H1 (cell line): Measurements from ENCODE around the gene SESN1. TPM values are rescaled to one million over a fixed set of nuclear protein-coding genes. Genes with fewer than 3 reads are reported as not detected.

Experiments used
- CTCF ChIA-PET: fragments of 300-600 bp; sonication (Branson Sonifier 250); formaldehyde crosslinking; loops from one replicate; lab custom pipeline; 2021; ENCODE audit not compliant: partially characterized antibody; lab: Charles Lee
- POLR2A ChIA-PET: fragments of 300-600 bp; sonication (Branson Sonifier 250); formaldehyde crosslinking; loops from one replicate; lab custom pipeline; 2021; ENCODE audit warnings: inconsistent platforms; ENCODE audit not compliant: partially characterized antibody; lab: Charles Lee
- DNase-seq, 2 experiments: peaks; one replicate each; pipeline versions ENCODE4 v3.0.0 to v3.0.0-alpha.2; 2010 to 2022; ENCODE audit warnings: low spot score in 2 of 2, low read depth in 1 of 2, mixed read lengths in 1 of 2
- FAIRE-seq: peaks from 2 replicates; lab custom pipeline; 2011; peaks lifted over from hg19 to GRCh38; lab: Jason Lieb, UNC
- H2AFZ ChIP-seq: 2 replicates; pipeline ENCODE4 v1.8.1; 2012; ENCODE audit warnings: low read length, inconsistent platforms
- H2AK5ac ChIP-seq: 2 replicates; pipeline ENCODE4 v1.6.1; 2013; ENCODE audit warnings: low read depth, low read length
- H2BK120ac ChIP-seq: replicated peaks from 2 replicates; pipeline ENCODE3; 2013; ENCODE audit warnings: low read depth, low read length, inconsistent platforms
- H2BK12ac ChIP-seq: 2 replicates; pipeline ENCODE4 v1.6.1; 2013; ENCODE audit warnings: low read depth, low read length
- H2BK15ac ChIP-seq: 2 replicates; pipeline ENCODE4 v1.6.1; 2013; ENCODE audit warnings: low read length
- H2BK20ac ChIP-seq: 2 replicates; pipeline ENCODE4 v1.6.1; 2013; ENCODE audit warnings: low read length
- H2BK5ac ChIP-seq: 2 replicates; pipeline ENCODE4 v1.6.1; 2013; ENCODE audit warnings: low read depth, low read length
- H3K14ac ChIP-seq: 2 replicates; pipeline ENCODE4 v1.6.1; 2013; ENCODE audit warnings: inconsistent platforms; ENCODE audit not compliant: insufficient read length
- H3K18ac ChIP-seq: 2 replicates; pipeline ENCODE4 v1.6.1; 2013; ENCODE audit warnings: low read length; ENCODE audit errors: extremely low read depth
- H3K23ac ChIP-seq: 2 replicates; pipeline ENCODE4 v1.6.1; 2013; ENCODE audit warnings: inconsistent platforms; ENCODE audit not compliant: insufficient read length
- H3K23me2 ChIP-seq: 2 replicates; pipeline ENCODE4 v1.6.1; 2013; ENCODE audit warnings: low read depth, low read length
- H3K27ac ChIP-seq: 2 replicates; pipeline ENCODE4 v1.6.1; 2011; ENCODE audit warnings: low read depth, low read length, inconsistent platforms
- H3K27me3 ChIP-seq, 4 experiments: replicated peaks in 1 of 4; 1 replicate in 1 of 4; 2 replicates in 3 of 4; pipeline versions ENCODE4 v1.6.1 to v1.8.1; 2011 to 2013; ENCODE audit warnings: low read length in 3 of 4, mild to moderate bottlenecking in 3 of 4, inconsistent platforms in 2 of 4, mixed read lengths in 2 of 4, moderate library complexity in 1 of 4; ENCODE audit not compliant: control insufficient read depth in 3 of 4, insufficient read depth in 3 of 4; ENCODE audit errors: extremely low read depth in 1 of 4
- H3K36me3 ChIP-seq, 4 experiments: 2 replicates each; pipeline versions ENCODE4 v1.6.1 to v1.8.1; 2011 to 2013; ENCODE audit warnings: mild to moderate bottlenecking in 4 of 4, low read length in 3 of 4, moderate library complexity in 2 of 4, control low read depth in 1 of 4, inconsistent platforms in 1 of 4; ENCODE audit not compliant: insufficient read depth in 4 of 4, control insufficient read depth in 2 of 4
- H3K4ac ChIP-seq: replicated peaks from 2 replicates; pipeline ENCODE3; 2013; ENCODE audit warnings: low read length, low read depth, mixed read lengths, inconsistent platforms; ENCODE audit not compliant: insufficient read length
- H3K4me1 ChIP-seq, 4 experiments: replicated peaks in 1 of 4; 1 replicate in 1 of 4; 2 replicates in 3 of 4; pipeline versions ENCODE4 v1.6.1 to v1.8.1; 2011 to 2013; ENCODE audit warnings: low read length in 3 of 4, inconsistent platforms in 2 of 4, mixed read lengths in 1 of 4; ENCODE audit not compliant: insufficient read depth in 4 of 4, control insufficient read depth in 3 of 4
- H3K4me2 ChIP-seq, 2 experiments: 2 replicates each; pipeline versions ENCODE4 v1.6.1 to v1.8.1; 2011 to 2013; ENCODE audit warnings: low read depth in 2 of 2, low read length in 2 of 2, control low read depth in 1 of 2, inconsistent platforms in 1 of 2, mild to moderate bottlenecking in 1 of 2; ENCODE audit not compliant: insufficient read depth in 1 of 2
- H3K4me3 ChIP-seq, 4 experiments: fragments of 200-600, 300-600 bp in 1 of 4; sonication (generic), shearing (Covaris generic), sonication (Bioruptor Twin) in 1 of 4; 2 replicates each; pipeline versions ENCODE4 v1.5.1 to v1.8.1; 2011 to 2016; ENCODE audit warnings: low read length in 4 of 4, low read depth in 3 of 4, control low read depth in 2 of 4, inconsistent platforms in 2 of 4, mild to moderate bottlenecking in 2 of 4, mixed read lengths in 1 of 4, moderate library complexity in 1 of 4; ENCODE audit not compliant: insufficient read depth in 2 of 4; ENCODE audit errors: extremely low read depth in 1 of 4
- H3K56ac ChIP-seq: replicated peaks from 2 replicates; pipeline ENCODE3; 2013; ENCODE audit warnings: low read depth, mild to moderate bottlenecking, mixed read lengths, low read length, inconsistent platforms; ENCODE audit not compliant: insufficient read length
- H3K79me1 ChIP-seq: 2 replicates; pipeline ENCODE4 v1.6.1; 2013; ENCODE audit warnings: low read depth, low read length, control low read depth
- H3K79me2 ChIP-seq, 2 experiments: 2 replicates each; pipeline versions ENCODE4 v1.6.1 to v1.8.1; 2012 to 2013; ENCODE audit warnings: low read length in 2 of 2, mild to moderate bottlenecking in 2 of 2, inconsistent platforms in 1 of 2; ENCODE audit not compliant: insufficient read depth in 2 of 2, control insufficient read depth in 1 of 2
- H3K9ac ChIP-seq, 4 experiments: replicated peaks in 1 of 4; 1 replicate in 1 of 4; 2 replicates in 3 of 4; pipeline versions ENCODE4 v1.6.1 to v1.8.1; 2011 to 2013; ENCODE audit warnings: low read depth in 3 of 4, low read length in 3 of 4, control low read depth in 2 of 4, mild to moderate bottlenecking in 2 of 4, moderate library complexity in 2 of 4, inconsistent platforms in 1 of 4; ENCODE audit errors: extremely low read depth in 1 of 4
- H3K9me3 ChIP-seq, 2 experiments: 2 replicates each; pipeline versions ENCODE4 v1.6.1 to v1.8.1; 2012 to 2013; ENCODE audit warnings: mild to moderate bottlenecking in 2 of 2, moderate library complexity in 2 of 2, control low read depth in 1 of 2, inconsistent platforms in 1 of 2, low read depth in 1 of 2, low read length in 1 of 2, mixed read lengths in 1 of 2; ENCODE audit not compliant: insufficient read depth in 2 of 2
- H4K20me1 ChIP-seq, 2 experiments: replicated peaks in 1 of 2; 2 replicates each; pipeline versions ENCODE3 to v1.8.1; 2011 to 2013; ENCODE audit warnings: inconsistent platforms in 2 of 2, low read length in 2 of 2, mild to moderate bottlenecking in 1 of 2; ENCODE audit not compliant: insufficient read depth in 2 of 2, control insufficient read depth in 1 of 2
- H4K5ac ChIP-seq: 2 replicates; pipeline ENCODE4 v1.6.1; 2013; ENCODE audit warnings: low read length, low read depth, mixed read lengths, inconsistent platforms; ENCODE audit not compliant: insufficient read length
- H4K8ac ChIP-seq: 2 replicates; pipeline ENCODE4 v1.8.0; 2013; ENCODE audit warnings: mild to moderate bottlenecking, moderate library complexity, low read length, inconsistent platforms; ENCODE audit not compliant: insufficient read depth; ENCODE audit errors: extremely low read depth
- H4K91ac ChIP-seq: replicated peaks from 2 replicates; pipeline ENCODE3; 2013; ENCODE audit warnings: low read length, mixed read lengths, inconsistent platforms; ENCODE audit not compliant: insufficient read length
- ATF3 ChIP-seq: IDR thresholded peaks from 2 replicates; pipeline ENCODE4 v1.6.1; 2011; ENCODE audit warnings: low read depth, mild to moderate bottlenecking, low read length; ENCODE audit not compliant: insufficient read depth
- CHD2 ChIP-seq: IDR thresholded peaks from 2 replicates; pipeline ENCODE4 v1.6.1; 2012; ENCODE audit warnings: low read length, improper control_type of control experiment
- EGR1 ChIP-seq: IDR thresholded peaks from 2 replicates; pipeline ENCODE4 v1.6.1; 2011; ENCODE audit warnings: low read depth, low read length, borderline replicate concordance
- EZH2 ChIP-seq: fragments of 200-600 bp; sonication (generic); IDR thresholded peaks from 2 replicates; pipeline ENCODE4 v1.7.1; 2012; ENCODE audit warnings: low read depth, mild to moderate bottlenecking, moderate library complexity, low read length, inconsistent platforms; ENCODE audit not compliant: severe bottlenecking
- MAFK ChIP-seq: IDR thresholded peaks from 2 replicates; pipeline ENCODE4 v1.6.1; 2012; ENCODE audit warnings: low read depth, mild to moderate bottlenecking, improper control_type of control experiment, low read length
- RXRA ChIP-seq: IDR thresholded peaks from 2 replicates; pipeline ENCODE4 v1.6.1; 2011; ENCODE audit warnings: low read depth, mild to moderate bottlenecking, low read length, moderate library complexity; ENCODE audit not compliant: insufficient read depth
- SIRT6 ChIP-seq: IDR thresholded peaks from one replicate; pipeline ENCODE4 v1.7.1; 2012; ENCODE audit warnings: low read length, inconsistent platforms
- SRF ChIP-seq: IDR thresholded peaks from 2 replicates; pipeline ENCODE4 v1.6.1; 2011; ENCODE audit warnings: mild to moderate bottlenecking, low read depth, low read length, moderate library complexity
- TAF1 ChIP-seq: IDR thresholded peaks from 2 replicates; pipeline ENCODE4 v1.6.1; 2011; ENCODE audit warnings: mild to moderate bottlenecking, low read depth, low read length
- TEAD4 ChIP-seq: IDR thresholded peaks from 2 replicates; pipeline ENCODE4 v1.6.1; 2012; ENCODE audit warnings: low read depth, low read length, inconsistent platforms, mixed read lengths
- WGBS, 2 experiments: shearing (Covaris generic) in 1 of 2; methylation state at CpG; one replicate each; pipeline versions ENCODE4 v1.1.6 to v1.1.7; 2013 to 2015; ENCODE audit warnings: low lambda C conversion rate in 2 of 2, mixed read lengths in 2 of 2, inconsistent platforms in 1 of 2, low coverage in 1 of 2, missing lambda C conversion rate in 1 of 2; ENCODE audit not compliant: insufficient replicate concordance in 2 of 2, insufficient coverage in 1 of 2, insufficient read length in 1 of 2; ENCODE audit errors: extremely low coverage in 1 of 2, missing lambda C conversion rate in 1 of 2; 5-methylcytosine and 5-hydroxymethylcytosine counted together
- polyA plus RNA-seq, 7 experiments: library from polyadenylated mRNA; depleted of rRNA in 3 of 7; stranded (reverse) in 5 of 7; unstranded in 2 of 7; fragments of >200 nt in 5 of 7; fragments of 200-250 nt in 2 of 7; gene quantifications; 1 replicate in 5 of 7; 2 replicates in 1 of 7; 4 replicates in 1 of 7; pipeline versions ENCODE4 v1.2.1 to v1.2.3, GENCODE V29; 2011 to 2013; ENCODE audit warnings: missing spikeins in 2 of 7, mixed read lengths in 2 of 7
- total RNA-seq: library from RNA; stranded (reverse); fragmentation: NEBNext Ultra II Directional; extraction: Animal tissue kit (Norgen Biotek cat#: 25700); gene quantifications from 2 replicates; pipeline ENCODE4 v1.2.1, GENCODE V29; 2021

SESN1 gene
- total and polyA plus RNA-seq, 2 of the 8 experiments (the other 6 are each of a cell fraction or from before 2014, with no cell fraction given), result 12.8 to 15.6 TPM

GRCh38 chr6:109055771-109056235, 38.8 kb downstream of the SESN1 start:
- Histone ChIP-seq H3K4ac (no peak overlapping the region), H3K27ac (no peak overlapping the region), H4K20me1 (no peaks in the 10 kb centered on the region), H4K8ac (no peak overlapping the region), H3K14ac (no peak overlapping the region), H2BK5ac (no peak overlapping the region), H3K4me1 (peaks cover 2 to 5% (median 3%) of the 10 kb centered on the region in 4 experiments; a peak in 5 of 7 replicates), H2BK20ac (no peak overlapping the region), H2BK15ac (no peak overlapping the region), H2BK120ac (no peak overlapping the region), H4K91ac (no peak overlapping the region), H3K36me3 (no peaks in the 10 kb centered on the region), H2AK5ac (no peak overlapping the region), H3K23me2 (no peaks in the 10 kb centered on the region; the same call in 1 of the 2 replicates), H3K9ac (no peak overlapping the region), H2AFZ (no peak overlapping the region), H3K23ac (no peak overlapping the region), H3K4me2 (no peak overlapping the region), H3K4me3 (no peak overlapping the region), H3K79me1 (no peaks in the 10 kb centered on the region), H3K27me3 (no peaks in the 10 kb centered on the region), H3K79me2 (no peaks in the 10 kb centered on the region), H4K5ac (no peak overlapping the region), H3K18ac (no peak overlapping the region), H3K9me3 (no peaks in the 10 kb centered on the region), H2BK12ac (no peak overlapping the region), H3K56ac (no peak overlapping the region)
- no peak for FAIRE-seq
- 83% methylated on average over 1 of the region's 1 CpG; no CpG with 5 or more reads in 1 of the 2 experiments for WGBS, 2 experiments
- POLR2A ChIA-PET, result no interaction called here
- DNase-seq, result no peak
- no peak for TF ChIP-seq SRF
- no peak for TF ChIP-seq SIRT6
- no peak for TF ChIP-seq RXRA
- no peak for TF ChIP-seq TEAD4
- no peak for TF ChIP-seq TAF1
- no peak for TF ChIP-seq ATF3
- no peak for TF ChIP-seq EGR1
- no peak for TF ChIP-seq EZH2
- TF ChIP-seq CHD2, result no peak
- no peak for TF ChIP-seq MAFK
- CTCF ChIA-PET, result interaction anchor here (1.0 to 1.1 kb wide), 2 partner anchors 38 to 512 kb away, joined by 3 to 4 read pairs; no protein-coding TSS in a partner anchor
